HG03097 (cell line): ENCODE results near the gene ORC3.
"Not testable (repeated sequence)": the region's sequence is repeated elsewhere in the genome, so short reads cannot be mapped to it uniquely, and the experiment has no call there.

Experiments used
- ATAC-seq: cut with Tn5 transposase; IDR thresholded peaks from one replicate; pipeline ENCODE4 v1.9.1; 2021; ENCODE audit not compliant: unreplicated experiment, low FRiP score

The ORC3 gene

GRCh38 chr6:87690441-87690840 is 100.5 kb downstream of the ORC3 start:
- ATAC-seq, result no peak

- ATAC-seq, result no peak
These were observed 102.2 kb downstream of the ORC3 start for GRCh38 chr6:87692086-87692485.

GRCh38 chr6:87696817-87697216 is 106.9 kb downstream of the ORC3 start:
- not testable (repeated sequence) for ATAC-seq

DNA sequence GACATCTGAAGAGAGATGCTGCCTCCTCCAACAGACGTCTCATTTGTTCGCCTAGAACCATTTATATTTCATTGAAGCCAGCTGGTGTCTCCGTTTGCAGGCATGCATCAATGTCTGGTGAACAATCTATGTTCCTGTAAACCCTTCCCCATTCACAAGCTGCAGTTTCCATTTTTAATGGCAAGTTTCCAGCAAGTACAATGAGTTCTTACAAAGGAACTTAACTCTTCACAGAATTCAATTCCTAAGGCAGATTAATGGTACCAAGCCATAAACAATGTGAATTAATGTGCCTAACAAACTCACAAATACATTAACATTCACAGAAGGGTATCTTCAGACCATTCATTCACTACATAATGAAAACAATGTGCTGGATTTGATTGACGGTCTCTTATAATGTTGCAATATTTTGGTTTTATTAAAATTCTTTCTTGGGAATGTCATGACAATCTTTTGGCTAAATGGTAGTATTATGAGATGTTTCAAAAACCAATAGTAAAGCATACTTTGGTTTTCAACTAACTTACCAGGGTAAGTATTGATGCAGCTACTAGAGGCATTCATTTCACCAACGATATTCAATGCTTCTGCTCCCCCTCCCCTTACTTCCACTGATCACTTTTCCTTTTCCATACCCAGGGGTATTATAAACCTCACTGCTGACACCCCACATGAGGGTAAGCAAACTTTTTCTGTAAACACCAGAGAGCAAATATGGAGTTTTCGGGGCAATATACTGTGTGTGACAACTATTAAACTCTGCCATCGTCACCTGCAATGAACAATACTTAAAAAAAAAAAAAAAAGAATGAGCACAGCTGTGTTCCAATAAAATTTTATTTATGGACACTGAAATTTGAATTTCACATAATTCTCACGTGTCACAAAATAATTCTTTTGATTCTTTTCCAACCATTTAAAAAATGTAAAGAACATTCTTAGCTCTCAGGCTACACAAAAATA is 107.9 kb downstream of the ORC3 start:
- no peak for ATAC-seq

DNA sequence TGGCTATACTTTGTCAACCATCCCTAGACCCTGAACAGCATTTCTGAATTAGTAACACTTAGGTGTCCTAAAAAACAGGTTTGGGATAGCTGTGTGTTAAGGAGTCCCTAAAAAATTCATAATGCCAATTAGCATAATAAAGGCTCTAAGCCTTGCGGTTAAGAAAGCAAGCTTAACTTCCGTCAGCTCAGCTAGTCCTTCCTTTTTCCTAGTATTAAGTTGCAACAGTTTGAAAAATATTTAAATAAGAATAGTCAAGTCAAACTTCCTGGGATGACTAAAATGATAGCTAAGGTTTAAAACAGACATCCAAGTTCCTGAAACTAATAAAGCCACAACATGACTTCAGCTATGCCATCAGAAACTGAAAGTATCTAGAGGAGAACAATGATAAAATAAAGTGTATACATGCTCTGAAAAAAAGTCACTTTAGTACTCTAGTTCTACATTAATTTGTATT is 108.6 kb downstream of the ORC3 start:
- ATAC-seq, result no peak

- ATAC-seq, result no peak
These were observed 109.6 kb downstream of the ORC3 start for GRCh38 chr6:87699576-87699975.

- no peak for ATAC-seq
These were observed 110.7 kb downstream of the ORC3 start for GRCh38 chr6:87700397-87701343.

DNA sequence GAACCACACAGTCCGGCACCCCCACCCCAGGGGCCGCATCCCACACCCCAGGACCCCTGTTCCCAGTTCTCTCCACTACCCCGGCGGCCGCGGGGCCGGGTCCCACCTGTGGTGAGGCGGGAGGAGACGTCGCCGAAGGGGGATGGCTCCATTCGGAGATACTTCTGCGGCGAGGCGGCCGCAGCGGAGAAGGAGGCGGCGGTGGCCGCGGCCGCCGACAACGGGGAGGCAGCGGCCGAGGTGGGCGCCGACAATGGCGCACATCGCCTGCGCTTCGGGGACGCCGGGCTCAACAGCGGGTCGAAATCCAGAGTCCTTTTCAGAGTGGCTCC is 111.4 kb downstream of the ORC3 start:
- ATAC-seq, result peak; percentile 0

GRCh38 chr6:87701676-87702588 is 112.0 kb downstream of the ORC3 start, which contains the start of gene AKIRIN2:
Gene AKIRIN2 (minus strand): TSS chr6:87702233. CDS start chr6:87701684, 549 bp downstream.
- ATAC-seq, result peak; percentile 58

GRCh38 chr6:87702589-87702945 is 112.6 kb downstream of the ORC3 start:
- no peak for ATAC-seq

- not testable (repeated sequence) for ATAC-seq
These were observed 113.1 kb downstream of the ORC3 start for GRCh38 chr6:87703039-87703438.

DNA sequence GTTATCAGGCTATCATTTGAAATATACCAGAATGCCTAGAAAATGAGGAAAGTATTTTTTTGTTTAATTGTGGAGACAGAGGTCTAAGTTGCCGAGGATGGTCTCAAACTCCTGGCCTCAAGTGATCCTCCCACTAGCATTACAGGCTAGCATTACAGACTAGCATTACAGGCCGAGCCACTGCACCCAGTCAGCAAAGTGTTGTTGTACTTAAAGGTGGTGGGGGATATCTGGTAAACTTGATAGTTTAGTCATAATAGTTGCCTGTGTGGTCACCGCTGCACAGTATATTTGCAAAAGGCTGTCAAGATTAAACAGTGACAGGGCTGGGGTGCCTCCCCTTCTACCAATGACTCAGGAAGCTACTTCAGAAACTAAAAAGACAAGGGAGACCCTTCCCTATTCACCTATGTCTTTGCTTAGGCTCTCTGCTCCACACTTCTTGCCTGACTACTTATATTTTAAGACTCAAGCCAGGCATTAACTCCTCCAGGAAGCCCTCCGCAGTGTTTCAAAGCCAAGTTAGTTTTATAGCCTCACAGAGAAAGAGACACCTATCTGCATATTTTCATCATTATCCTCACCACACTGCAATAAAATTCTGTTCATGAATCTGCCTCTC is 115.2 kb downstream of the ORC3 start:
- peak; percentile 43 for ATAC-seq

DNA sequence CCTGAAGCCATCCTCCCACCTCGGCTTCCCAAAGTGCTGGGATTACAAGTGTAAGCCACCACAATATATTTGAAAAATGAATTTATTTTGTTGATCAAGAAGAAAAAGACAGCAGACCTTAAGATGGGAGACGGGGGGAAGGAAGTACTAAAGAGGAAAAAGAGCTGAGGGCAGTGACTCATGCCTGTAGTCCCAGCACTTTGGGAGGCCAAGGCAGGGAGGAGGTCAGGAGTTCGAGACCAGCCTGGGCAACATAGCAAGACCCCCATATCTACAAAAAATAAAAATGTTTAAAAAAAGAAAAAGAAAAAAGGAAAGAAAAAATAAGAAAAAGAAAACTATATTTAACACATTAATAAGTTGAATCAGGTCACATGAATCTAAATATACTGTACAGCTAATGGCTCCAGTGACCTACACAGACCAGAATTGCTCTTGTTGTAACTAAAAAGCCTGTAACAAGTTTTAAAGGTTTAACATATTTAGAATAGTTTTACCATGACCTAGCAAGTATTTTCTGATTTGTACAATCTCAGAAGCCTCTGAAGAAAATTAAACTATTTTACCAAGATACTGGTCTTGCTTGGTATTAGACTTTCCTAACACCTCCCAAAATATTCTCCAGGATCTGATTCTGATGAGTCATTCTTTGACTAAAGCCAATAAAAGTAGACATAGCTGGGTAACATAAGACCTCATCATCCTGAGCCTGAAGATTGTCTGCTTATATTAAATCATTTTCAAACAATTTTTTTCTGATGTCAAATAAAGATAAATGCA is 116.4 kb downstream of the ORC3 start:
- ATAC-seq, result no peak

DNA sequence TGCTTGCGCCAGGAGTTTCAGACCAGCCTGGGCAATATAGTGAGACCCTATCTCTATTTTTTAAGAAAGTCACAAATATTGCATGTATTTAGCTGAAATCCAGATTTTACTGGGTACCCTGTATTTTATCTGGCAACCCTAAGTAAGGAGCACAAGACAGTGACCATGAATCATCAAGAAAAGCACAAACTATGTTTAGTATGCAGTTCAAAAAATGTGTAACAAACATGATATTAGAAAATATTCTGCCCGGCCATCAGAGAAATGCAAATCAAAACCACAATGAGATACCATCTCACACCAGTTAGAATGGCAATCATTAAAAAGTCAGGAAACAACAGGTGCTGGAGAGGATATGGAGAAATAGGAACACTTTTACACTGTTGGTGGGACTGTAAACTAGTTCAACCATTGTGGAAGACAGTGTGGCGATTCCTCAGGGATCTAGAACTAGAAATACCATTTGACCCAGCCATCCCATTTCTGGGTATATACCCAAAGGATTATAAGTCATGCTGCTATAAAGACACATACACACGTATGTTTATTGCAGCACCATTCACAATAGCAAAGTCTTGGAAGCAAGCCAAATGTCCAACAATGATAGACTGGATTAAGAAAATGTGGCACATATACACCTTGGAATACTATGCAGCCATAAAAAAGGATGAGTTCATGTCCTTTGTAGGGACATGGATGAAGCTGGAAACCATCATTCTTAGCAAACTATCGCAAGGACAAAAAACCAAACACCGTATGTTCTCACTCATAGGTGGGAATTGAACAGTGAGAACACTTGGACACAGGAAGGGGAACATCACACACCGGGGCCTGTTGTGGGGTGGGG is 118.9 kb downstream of the ORC3 start:
- not testable (repeated sequence) for ATAC-seq

DNA sequence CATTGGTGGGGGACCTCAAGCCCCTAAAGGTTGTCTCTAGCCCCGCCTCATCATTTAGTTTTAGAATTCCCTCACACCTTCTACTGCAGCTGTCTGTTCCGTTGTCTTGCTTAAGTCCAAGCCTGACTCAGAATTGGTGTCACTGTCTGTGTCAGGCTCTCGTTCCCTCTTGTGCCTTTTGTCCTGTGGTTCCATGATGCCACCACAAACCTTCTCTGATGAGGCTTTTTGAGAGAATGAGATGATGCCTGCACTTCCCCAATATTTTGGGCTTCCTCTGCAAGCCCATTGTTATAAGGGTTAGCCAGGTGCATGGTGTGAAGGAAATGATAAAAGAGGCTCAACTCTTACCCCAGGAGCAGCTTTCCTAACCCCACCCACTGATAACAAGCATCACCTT is 120.2 kb downstream of the ORC3 start:
- no peak for ATAC-seq

DNA sequence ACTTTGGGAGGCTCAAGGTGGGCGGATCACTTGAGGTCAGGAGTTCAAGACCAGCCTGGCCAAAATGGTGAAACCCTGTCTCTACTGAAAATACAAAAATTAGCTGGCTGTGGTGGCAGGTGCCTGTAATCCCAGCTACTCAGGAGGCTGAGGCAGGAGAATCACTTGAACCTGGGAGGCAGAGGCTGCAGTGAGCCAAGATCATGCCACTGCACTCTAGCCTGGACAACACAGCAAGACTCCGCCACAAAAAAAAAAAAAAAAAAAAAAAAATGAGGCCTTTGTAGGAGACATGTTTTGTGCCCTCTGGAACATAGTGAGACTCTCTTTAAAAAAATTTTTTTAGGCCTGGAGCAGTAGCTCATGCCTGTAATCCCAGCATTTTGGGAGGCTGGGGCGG is 122.8 kb downstream of the ORC3 start:
- not testable (repeated sequence) for ATAC-seq

DNA sequence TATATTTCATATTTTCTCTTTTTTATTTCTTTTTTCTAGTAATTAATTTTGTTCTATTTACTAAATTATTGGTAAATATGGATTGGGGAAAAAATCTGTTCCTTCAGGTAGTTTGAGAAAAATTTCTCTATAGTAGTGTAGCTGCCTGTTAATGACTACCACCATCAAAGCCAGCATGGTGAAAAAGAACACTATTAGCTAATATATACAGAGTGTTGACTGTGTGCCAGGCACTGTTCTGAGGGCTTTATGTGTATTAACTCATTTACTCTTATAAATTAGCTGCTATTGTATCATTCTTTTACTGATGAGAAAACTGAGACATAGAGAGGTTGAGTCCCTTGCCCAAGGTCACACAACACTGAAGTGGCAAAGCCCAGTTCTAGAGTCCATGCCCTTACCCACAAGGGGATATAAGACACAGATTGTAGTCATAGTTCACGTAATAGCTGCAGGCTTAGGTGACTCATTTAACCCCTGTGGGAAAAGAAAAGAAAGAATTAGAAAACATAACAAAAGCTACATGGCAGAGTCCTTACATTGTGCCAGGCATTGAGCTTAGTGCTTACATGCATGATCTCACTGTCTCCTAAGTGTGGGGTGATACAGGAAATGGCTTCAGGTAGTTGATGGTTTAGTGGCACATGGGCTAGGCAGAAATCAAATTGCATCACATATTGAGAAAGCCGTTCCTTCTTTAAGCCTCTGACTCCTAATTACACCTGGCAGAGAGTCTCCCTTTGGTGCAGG is 124.3 kb downstream of the ORC3 start:
- peak; percentile 44 for ATAC-seq
